Ovary (tissue), 9 donors: ENCODE measurements around the gene GAREM1. TPM values are rescaled to one million over a fixed set of nuclear protein-coding genes. Genes with fewer than 3 reads are reported as not detected.

ENCODE experiments used
- DNase-seq, 5 donors: peaks; one replicate each; pipeline ENCODE4 v3.0.0-alpha.2; 2019 to 2020
- H3K27ac ChIP-seq, 2 donors: fragments of 200-600 bp; one replicate each; pipeline versions ENCODE4 v1.5.1 to v1.8.0; 2019 to 2022
- H3K27me3 ChIP-seq: fragments of 200-600 bp; one replicate; pipeline ENCODE4 v1.8.0; 2022
- H3K36me3 ChIP-seq: fragments of 200-600 bp; sonication (generic); one replicate; pipeline ENCODE4 v1.5.1; 2019
- H3K4me1 ChIP-seq: one replicate; pipeline ENCODE4 v1.8.1; 2013; ENCODE audit warnings: mild to moderate bottlenecking, moderate library complexity; ENCODE audit not compliant: insufficient read depth
- H3K4me3 ChIP-seq: fragments of 200-600 bp; sonication (generic); one replicate; pipeline ENCODE4 v1.5.1; 2017
- H3K9me3 ChIP-seq, 2 donors: fragments of 200-600 bp in 1 of 2; sonication (generic) in 1 of 2; one replicate each; pipeline versions ENCODE4 v1.5.1 to v1.8.1; 2013 to 2019; ENCODE audit warnings: mild to moderate bottlenecking in 1 of 2, moderate library complexity in 1 of 2
- EP300 ChIP-seq: sonication (generic); formaldehyde crosslinking; IDR thresholded peaks from one replicate; pipeline ENCODE4 v1.6.1; 2017; ENCODE audit warnings: antibody characterized with exemption
- POLR2A ChIP-seq: fragments of 450-650 bp; IDR thresholded peaks from one replicate; pipeline ENCODE4 v1.6.1; 2017; ENCODE audit warnings: antibody characterized with exemption, mild to moderate bottlenecking, moderate library complexity
- WGBS, 3 donors: extraction: QIAGEN DNeasy Blood & Tissue Kit in 1 of 3; methylation state at CpG; one replicate each; pipeline versions ENCODE4 v1.1.5 to v1.1.7; 2013 to 2017; 5-methylcytosine and 5-hydroxymethylcytosine counted together
- intact Hi-C, 4 donors: fragments of 100-400 bp; cut with DNase I; formaldehyde crosslinking; loops; one replicate each; pipeline versions ENCODE4 v1.11.0 to v1.15.1; 2022 to 2023
- polyA plus RNA-seq, 2 donors: library from polyadenylated mRNA; stranded (reverse); fragments of 200-250 nt in 1 of 2; fragments of 350-450 nt in 1 of 2; fragmentation: Illumina TruSeq in 1 of 2; extraction: RNeasy Lipid Tissue Mini Kit (QIAGEN cat#74804) in 1 of 2; gene quantifications; one replicate each; pipeline ENCODE4 v1.2.3, GENCODE V29; 2013 to 2014
- total RNA-seq, 7 donors: library from RNA; depleted of rRNA in 2 of 7; stranded (reverse); fragments of >200 nt in 2 of 7; fragmentation: NEBNext Ultra II Directional in 3 of 7; extraction: Animal tissue kit (Norgen Biotek cat#: 25700) in 3 of 7; gene quantifications; one replicate each; pipeline versions ENCODE4 v1.1.0 to v1.2.4, GENCODE V29; 2016 to 2023
- TF ChIP-seq, protein P1 (sequence below), 3 donors: fragments of 450-650 bp in 2 of 3; fragments of 200-600 bp in 1 of 3; IDR thresholded peaks; one replicate each; pipeline versions ENCODE4 v1.5.1 to v1.8.0; 2016 to 2022; ENCODE audit warnings: antibody characterized with exemption in 3 of 3, mild to moderate bottlenecking in 1 of 3
- donor health status: DM: no; HTN: no; CAD: no; lungs with moderate emphysema.
- donor health status: DM: no; HTN: no; CAD: no.
- donor health status: Bipolar disorder and iron deficiency.
- donor health status: DM: yes; HTN: yes; CAD: no.
- donor health status: DM: no; HTN: no; CAD: no.
- donor health status: DM: yes; HTN: yes; CAD: no.

Gene GAREM1
- total and polyA plus RNA-seq, 9 donors: 2.7 to 15.2 (median 7.1) TPM

DNA sequence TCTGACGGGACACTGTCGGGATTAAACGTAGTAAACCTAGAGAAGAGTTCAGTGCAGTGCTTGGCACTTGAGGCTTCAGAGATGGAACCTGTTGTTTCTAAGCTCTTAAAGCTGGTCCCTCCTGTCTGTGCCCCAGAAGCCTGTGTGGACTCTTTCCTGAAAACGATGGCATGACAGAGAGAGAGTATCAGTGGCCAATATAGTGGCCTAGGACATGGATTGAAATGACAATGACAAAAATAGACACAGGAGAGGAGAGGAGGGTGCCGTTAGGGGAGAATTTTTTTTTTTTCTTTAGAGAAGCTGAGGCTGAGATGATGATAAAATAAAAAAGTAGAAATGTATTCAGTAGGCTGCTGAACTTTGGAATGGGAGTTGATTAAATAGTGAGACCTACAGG lies 138.0 kb downstream of the GAREM1 start:
- TF ChIP-seq, protein P1, sequence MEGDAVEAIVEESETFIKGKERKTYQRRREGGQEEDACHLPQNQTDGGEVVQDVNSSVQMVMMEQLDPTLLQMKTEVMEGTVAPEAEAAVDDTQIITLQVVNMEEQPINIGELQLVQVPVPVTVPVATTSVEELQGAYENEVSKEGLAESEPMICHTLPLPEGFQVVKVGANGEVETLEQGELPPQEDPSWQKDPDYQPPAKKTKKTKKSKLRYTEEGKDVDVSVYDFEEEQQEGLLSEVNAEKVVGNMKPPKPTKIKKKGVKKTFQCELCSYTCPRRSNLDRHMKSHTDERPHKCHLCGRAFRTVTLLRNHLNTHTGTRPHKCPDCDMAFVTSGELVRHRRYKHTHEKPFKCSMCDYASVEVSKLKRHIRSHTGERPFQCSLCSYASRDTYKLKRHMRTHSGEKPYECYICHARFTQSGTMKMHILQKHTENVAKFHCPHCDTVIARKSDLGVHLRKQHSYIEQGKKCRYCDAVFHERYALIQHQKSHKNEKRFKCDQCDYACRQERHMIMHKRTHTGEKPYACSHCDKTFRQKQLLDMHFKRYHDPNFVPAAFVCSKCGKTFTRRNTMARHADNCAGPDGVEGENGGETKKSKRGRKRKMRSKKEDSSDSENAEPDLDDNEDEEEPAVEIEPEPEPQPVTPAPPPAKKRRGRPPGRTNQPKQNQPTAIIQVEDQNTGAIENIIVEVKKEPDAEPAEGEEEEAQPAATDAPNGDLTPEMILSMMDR (IDR thresholded peaks at IDR 0.05): no peak
- TF ChIP-seq POLR2A: no peak
- no peak for TF ChIP-seq EP300
- Histone ChIP-seq H3K9me3 (no peaks in the 10 kb centered on the region), H3K36me3 (no peaks in the 10 kb centered on the region), H3K27ac (no peak overlapping the region), H3K27me3 (no peaks in the 10 kb centered on the region), H3K4me1 (no peaks in the 10 kb centered on the region), H3K4me3 (no peak overlapping the region)
- no peak for DNase-seq
- WGBS, 3 donors: 81 to 94% (median 94%) methylated on average over 5 of the region's 5 CpGs
- intact Hi-C loops: no loop called here

DNA sequence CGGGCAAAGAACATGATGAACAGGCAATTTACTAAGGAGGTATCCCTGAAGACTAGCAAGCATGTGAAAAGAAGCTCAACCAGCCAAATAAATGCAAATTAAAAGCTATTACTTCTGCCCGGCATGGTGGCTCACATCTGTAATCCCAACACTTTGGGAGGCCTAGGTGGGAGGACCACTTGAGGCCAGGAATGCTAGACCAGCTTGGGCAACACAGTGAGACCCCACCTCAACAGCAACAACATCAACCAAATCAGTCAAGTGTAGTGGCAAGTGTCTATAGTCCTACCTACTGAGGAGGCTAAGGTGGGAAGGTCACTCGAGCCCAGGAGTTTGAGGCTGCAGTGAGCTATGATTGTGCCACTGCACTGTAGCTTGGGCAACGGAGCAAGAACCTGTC lies 141.7 kb downstream of the GAREM1 start:
- WGBS, 3 donors: 96 to 99% (median 96%) methylated on average over 4 of the region's 4 CpGs
- no peak overlapping the region for H3K4me3 ChIP-seq
- no peak overlapping the region for H3K27ac ChIP-seq
- H3K27me3 ChIP-seq: no peaks in the 10 kb centered on the region
- no peaks in the 10 kb centered on the region for H3K36me3 ChIP-seq
- DNase-seq: no peak
- no peak for TF ChIP-seq POLR2A
- TF ChIP-seq, protein P1 (IDR thresholded peaks at IDR 0.05): no peak
- TF ChIP-seq EP300: no peak
- intact Hi-C loops: loop anchor here in 1 of 4 donors (10.0 kb wide), 1 partner anchor 136 kb away; no protein-coding TSS in a partner anchor
- no peaks in the 10 kb centered on the region for H3K9me3 ChIP-seq
- H3K4me1 ChIP-seq: peaks cover 7% of the 10 kb centered on the region

DNA sequence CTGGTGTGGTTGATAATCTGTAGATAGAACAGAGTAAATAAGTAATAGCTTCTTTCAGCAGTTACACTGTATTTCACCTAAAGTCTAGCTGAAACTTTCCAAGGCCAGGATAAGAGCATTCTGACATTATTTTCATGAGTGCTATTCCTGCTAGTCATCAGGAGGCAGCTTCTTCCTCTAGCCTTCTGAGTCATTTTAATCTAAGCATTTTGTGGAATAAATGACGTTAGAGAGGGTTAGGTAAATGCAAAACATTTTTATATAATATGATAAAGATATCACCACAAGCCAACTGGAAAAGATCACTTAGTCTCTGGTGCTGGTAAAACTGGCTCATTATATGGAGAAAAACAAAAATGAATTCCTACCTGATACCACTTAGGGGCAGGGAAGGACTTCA lies 142.3 kb downstream of the GAREM1 start:
- no peaks in the 10 kb centered on the region for H3K27me3 ChIP-seq
- intact Hi-C loops: loop anchor here in 1 of 4 donors (10.0 kb wide), 1 partner anchor 136 kb away; no protein-coding TSS in a partner anchor
- peaks cover 8% of the 10 kb centered on the region for H3K4me1 ChIP-seq
- H3K9me3 ChIP-seq: no peaks in the 10 kb centered on the region
- H3K36me3 ChIP-seq: no peaks in the 10 kb centered on the region
- H3K4me3 ChIP-seq: no peak overlapping the region
- H3K27ac ChIP-seq: no peak overlapping the region
- no peak for DNase-seq
- TF ChIP-seq EP300 (no peak), POLR2A (no peak)
- TF ChIP-seq, protein P1 (IDR thresholded peaks at IDR 0.05): no peak
- WGBS, 3 donors: 11 to 38% (median 22%) methylated on average over 1 of the region's 1 CpG

DNA sequence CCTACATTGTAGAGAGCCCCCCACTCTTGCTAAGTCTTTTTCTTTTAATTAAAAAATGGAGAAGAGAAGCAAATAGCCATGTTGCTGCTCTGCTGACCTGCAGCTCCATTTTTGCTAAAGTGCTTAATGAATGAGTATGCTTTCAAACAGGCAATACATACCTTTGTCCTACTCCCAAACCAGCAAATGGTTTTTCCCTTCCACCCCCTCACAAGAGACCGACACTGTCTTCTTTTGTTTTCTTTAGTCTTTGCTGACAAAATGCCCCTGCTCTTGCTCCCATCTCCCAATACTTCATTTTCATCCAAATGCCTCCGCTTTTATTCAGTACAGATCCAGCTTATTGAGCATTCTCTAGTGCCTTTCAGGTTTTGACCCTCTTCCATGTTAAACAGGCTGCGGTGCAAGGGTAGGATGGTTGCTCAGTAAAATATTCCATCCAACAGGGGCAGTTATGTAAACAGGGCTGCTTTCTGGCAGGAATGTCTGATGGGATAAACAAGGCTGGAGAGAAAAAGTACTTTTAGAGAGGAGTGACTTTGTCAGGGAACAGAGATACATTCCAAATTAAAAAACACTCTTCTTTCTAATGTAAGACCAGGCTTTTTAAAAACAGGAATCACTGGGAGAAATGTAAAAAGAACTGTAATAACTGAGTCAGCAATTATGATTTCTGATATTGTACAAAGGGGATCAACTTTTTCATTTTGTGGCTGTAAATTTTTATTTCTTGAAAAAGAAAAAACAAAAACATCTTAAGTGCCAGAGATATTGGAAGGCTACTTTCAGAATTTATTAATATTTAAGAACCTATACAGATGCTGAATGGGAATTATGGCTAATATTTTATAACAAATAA lies 144.0 kb downstream of the GAREM1 start:
- no peak for TF ChIP-seq POLR2A
- TF ChIP-seq, protein P1 (IDR thresholded peaks at IDR 0.05): no peak
- no peak for TF ChIP-seq EP300
- no peaks in the 10 kb centered on the region for H3K9me3 ChIP-seq
- DNase-seq: no peak
- H3K27ac ChIP-seq: no peak overlapping the region
- intact Hi-C loops: loop anchor here in 1 of 4 donors (10.0 kb wide), 1 partner anchor 138 kb away; no protein-coding TSS in a partner anchor
- H3K36me3 ChIP-seq: no peaks in the 10 kb centered on the region
- H3K4me1 ChIP-seq: peaks cover 12% of the 10 kb centered on the region
- WGBS, 3 donors: 16 to 38% (median 26%) methylated on average over 3 of the region's 3 CpGs
- no peak overlapping the region for H3K4me3 ChIP-seq
- no peaks in the 10 kb centered on the region for H3K27me3 ChIP-seq
